ENCODE data around the gene CDC42BPB.
A peak's percentile ranks its signal among the peaks of the same experiment; 100 is the strongest.

The CDC42BPB gene

GRCh38 chr14:103000291-103000921 lies 56.9 kb downstream of the CDC42BPB start:
- no peaks in the 10 kb centered on the region for H3K9me3 ChIP-seq (replicated peaks in 1 of 2; ENCODE audit: control insufficient read depth in 2 of 2, insufficient read depth in 1 of 2, low read depth in 1 of 2, low read length in 2 of 2)
- H2BK120ac ChIP-seq (ENCODE audit: low read depth, low read length): no peak overlapping the region
- H2BK5ac ChIP-seq (ENCODE audit: low read length): no peak overlapping the region
- H2BK15ac ChIP-seq (ENCODE audit: low read length): no peak overlapping the region
- no peak overlapping the region for H4K91ac ChIP-seq (ENCODE audit: low read depth, low read length, poor library complexity)
- peak overlapping the region; percentile 67 for H3K23ac ChIP-seq (ENCODE audit: low read depth, low read length, poor library complexity)
- no peaks in the 10 kb centered on the region for H3K27me3 ChIP-seq (ENCODE audit: control insufficient read depth in 3 of 3, insufficient read depth in 3 of 3, low read depth in 1 of 3, low read length in 3 of 3)
- H3K9ac ChIP-seq (ENCODE audit: low read depth, low read length, poor library complexity): no peak overlapping the region
- H3K4ac ChIP-seq (ENCODE audit: low read length): no peak overlapping the region
- H3K79me1 ChIP-seq (ENCODE audit: low read depth, low read length): peaks cover 12% of the 10 kb centered on the region
- H3K36me3 ChIP-seq (replicated peaks in 1 of 2; ENCODE audit: control insufficient read depth in 2 of 2, insufficient read depth in 2 of 2, low read length in 2 of 2): peaks cover 14 to 80% of the 10 kb centered on the region in 2 donors
- no peak overlapping the region for H2AK5ac ChIP-seq (ENCODE audit: low read depth, low read length)
- DNase-seq (ENCODE audit: low spot score): no peak
- no peak overlapping the region for H3K4me2 ChIP-seq (ENCODE audit: insufficient read depth, low read length, poor library complexity, severe bottlenecking)
- H3K18ac ChIP-seq (ENCODE audit: low read length): no peak overlapping the region
- whole genome bisulfite sequencing, 2 donors (ENCODE audit: extremely low coverage in 2 of 2, insufficient read length in 2 of 2, insufficient replicate concordance in 1 of 2): no CpG with 5 or more reads among the region's 21 CpGs
- peaks cover 0 to 2% of the 10 kb centered on the region in 2 donors for H3K4me1 ChIP-seq (ENCODE audit: control insufficient read depth in 2 of 2, insufficient read depth in 1 of 2, low read depth in 1 of 2, low read length in 2 of 2)
- no peak overlapping the region for H2AFZ ChIP-seq (ENCODE audit: low read length)
- H4K8ac ChIP-seq (ENCODE audit: low read depth, low read length): peak overlapping the region; percentile 43
- H2BK12ac ChIP-seq (ENCODE audit: low read length): no peak overlapping the region
- H3K4me3 ChIP-seq (ENCODE audit: low read length in 2 of 2): no peak overlapping the region
- H3K14ac ChIP-seq (ENCODE audit: low read length): peak overlapping the region; percentile 25
- no peak overlapping the region for H3K27ac ChIP-seq (replicated peaks; ENCODE audit: low read length)

DNA sequence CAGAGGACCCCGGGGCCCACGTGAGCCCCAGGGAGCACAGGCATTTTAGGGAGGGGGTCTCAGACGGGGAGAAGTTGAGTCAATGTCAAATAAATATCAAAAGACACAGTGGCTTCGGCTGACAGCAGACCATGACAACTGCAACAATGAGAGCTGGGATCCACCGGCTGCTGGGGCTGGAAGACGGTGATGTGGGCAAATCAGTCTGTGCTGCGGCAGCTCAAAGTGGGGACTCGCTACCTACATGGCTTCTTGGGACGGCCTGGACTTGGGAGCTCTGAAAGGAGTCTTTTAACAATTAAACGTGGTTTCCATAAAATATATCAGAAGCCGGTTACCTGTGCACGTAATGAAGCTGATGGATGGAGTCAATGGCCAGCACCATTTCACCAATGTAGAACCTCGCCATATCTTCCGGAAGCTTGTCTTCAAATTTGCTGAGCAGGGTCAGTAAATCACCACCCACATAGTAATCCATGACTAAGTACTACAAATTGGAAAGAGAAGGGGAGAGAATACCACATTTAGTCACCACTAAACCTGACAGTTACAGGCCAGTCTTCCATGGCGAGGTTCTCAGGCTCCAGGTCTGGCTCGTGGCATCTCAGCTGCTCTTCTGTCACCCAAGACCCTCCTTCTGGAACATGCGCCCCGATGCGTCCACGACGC lies 58.0 kb downstream of the CDC42BPB start:
- Histone ChIP-seq H3K79me1 (ENCODE audit: low read depth, low read length) (peaks cover 12% of the 10 kb centered on the region), H3K23ac (ENCODE audit: low read depth, low read length, poor library complexity) (no peak overlapping the region)

GRCh38 chr14:102998393-102998792 lies 59.0 kb downstream of the CDC42BPB start:
- Histone ChIP-seq H3K9me3 (replicated peaks in 1 of 2; ENCODE audit: control insufficient read depth in 2 of 2, insufficient read depth in 1 of 2, low read depth in 1 of 2, low read length in 2 of 2) (no peaks in the 10 kb centered on the region), H3K4me2 (ENCODE audit: insufficient read depth, low read length, poor library complexity, severe bottlenecking) (no peak overlapping the region), H3K4me1 (ENCODE audit: control insufficient read depth in 2 of 2, insufficient read depth in 1 of 2, low read depth in 1 of 2, low read length in 2 of 2) (peaks cover 0 to 2% of the 10 kb centered on the region in 2 donors), H4K91ac (ENCODE audit: low read depth, low read length, poor library complexity) (no peak overlapping the region), H3K4ac (ENCODE audit: low read length) (no peak overlapping the region), H2BK120ac (ENCODE audit: low read depth, low read length) (no peak overlapping the region), H3K4me3 (ENCODE audit: low read length in 2 of 2) (no peak overlapping the region), H3K36me3 (replicated peaks in 1 of 2; ENCODE audit: control insufficient read depth in 2 of 2, insufficient read depth in 2 of 2, low read length in 2 of 2) (peaks cover 15 to 87% of the 10 kb centered on the region in 2 donors), H3K79me1 (ENCODE audit: low read depth, low read length) (peaks cover 12% of the 10 kb centered on the region), H2AFZ (ENCODE audit: low read length) (no peak overlapping the region), H3K23ac (ENCODE audit: low read depth, low read length, poor library complexity) (peak overlapping the region; percentile 80), H2BK12ac (ENCODE audit: low read length) (no peak overlapping the region), H3K27me3 (ENCODE audit: control insufficient read depth in 3 of 3, insufficient read depth in 3 of 3, low read depth in 1 of 3, low read length in 3 of 3) (no peaks in the 10 kb centered on the region), H2AK5ac (ENCODE audit: low read depth, low read length) (no peak overlapping the region), H3K27ac (replicated peaks; ENCODE audit: low read length) (no peak overlapping the region), H3K14ac (ENCODE audit: low read length) (no peak overlapping the region), H2BK5ac (ENCODE audit: low read length) (no peak overlapping the region), H4K8ac (ENCODE audit: low read depth, low read length) (no peak overlapping the region), H3K18ac (ENCODE audit: low read length) (no peak overlapping the region), H3K9ac (ENCODE audit: low read depth, low read length, poor library complexity) (no peak overlapping the region), H2BK15ac (ENCODE audit: low read length) (no peak overlapping the region)
- WGBS, 2 donors (ENCODE audit: extremely low coverage in 2 of 2, insufficient read length in 2 of 2, insufficient replicate concordance in 1 of 2): no CpG with 5 or more reads among the region's 6 CpGs
- no peak for DNase-seq (ENCODE audit: low spot score)

More for the DNA sequence above, 58.0 kb downstream of the CDC42BPB start:
- Histone ChIP-seq H3K27ac (replicated peaks; ENCODE audit: low read length) (no peak overlapping the region), H2BK12ac (ENCODE audit: low read length) (no peak overlapping the region), H3K4me1 (ENCODE audit: control insufficient read depth in 2 of 2, insufficient read depth in 1 of 2, low read depth in 1 of 2, low read length in 2 of 2) (peaks cover 0 to 2% of the 10 kb centered on the region in 2 donors), H4K8ac (ENCODE audit: low read depth, low read length) (no peak overlapping the region), H2BK15ac (ENCODE audit: low read length) (no peak overlapping the region), H3K27me3 (ENCODE audit: control insufficient read depth in 3 of 3, insufficient read depth in 3 of 3, low read depth in 1 of 3, low read length in 3 of 3) (no peaks in the 10 kb centered on the region), H3K36me3 (replicated peaks in 1 of 2; ENCODE audit: control insufficient read depth in 2 of 2, insufficient read depth in 2 of 2, low read length in 2 of 2) (peaks cover 17 to 86% of the 10 kb centered on the region in 2 donors), H2BK120ac (ENCODE audit: low read depth, low read length) (no peak overlapping the region), H3K4me3 (ENCODE audit: low read length in 2 of 2) (no peak overlapping the region), H3K14ac (ENCODE audit: low read length) (no peak overlapping the region), H4K91ac (ENCODE audit: low read depth, low read length, poor library complexity) (no peak overlapping the region), H3K9ac (ENCODE audit: low read depth, low read length, poor library complexity) (no peak overlapping the region), H3K9me3 (replicated peaks in 1 of 2; ENCODE audit: control insufficient read depth in 2 of 2, insufficient read depth in 1 of 2, low read depth in 1 of 2, low read length in 2 of 2) (no peaks in the 10 kb centered on the region), H3K4ac (ENCODE audit: low read length) (no peak overlapping the region), H2BK5ac (ENCODE audit: low read length) (no peak overlapping the region), H3K18ac (ENCODE audit: low read length) (no peak overlapping the region), H2AFZ (ENCODE audit: low read length) (no peak overlapping the region), H2AK5ac (ENCODE audit: low read depth, low read length) (no peak overlapping the region), H3K4me2 (ENCODE audit: insufficient read depth, low read length, poor library complexity, severe bottlenecking) (no peak overlapping the region)
- no peak for DNase-seq (ENCODE audit: low spot score)
- no CpG with 5 or more reads among the region's 21 CpGs for WGBS, 2 donors (ENCODE audit: extremely low coverage in 2 of 2, insufficient read length in 2 of 2, insufficient replicate concordance in 1 of 2)

DNA sequence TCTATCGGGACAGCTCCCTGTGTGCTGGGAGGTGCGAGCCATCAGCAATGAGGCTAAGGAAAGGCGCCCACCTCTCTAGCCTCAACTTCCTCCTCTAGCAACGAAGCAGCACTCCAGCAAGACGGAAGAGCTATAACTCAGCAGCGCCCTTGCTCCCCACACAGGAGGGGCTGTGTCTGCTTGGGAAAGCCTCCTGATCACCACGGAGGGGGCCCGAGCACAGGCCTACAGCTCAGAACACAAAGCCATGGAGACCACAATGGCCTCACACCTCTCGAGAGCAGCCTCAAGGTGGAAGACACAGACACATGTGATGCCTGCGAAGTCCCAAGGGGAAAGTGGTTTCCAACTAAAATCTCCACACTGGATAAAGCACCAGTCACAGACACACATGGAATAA lies 60.4 kb downstream of the CDC42BPB start:
- no peak overlapping the region for H2BK120ac ChIP-seq (ENCODE audit: low read depth, low read length)
- peaks cover 0 to 2% of the 10 kb centered on the region in 2 donors for H3K9me3 ChIP-seq (replicated peaks in 1 of 2; ENCODE audit: control insufficient read depth in 2 of 2, insufficient read depth in 1 of 2, low read depth in 1 of 2, low read length in 2 of 2)
- no peak overlapping the region for H2BK12ac ChIP-seq (ENCODE audit: low read length)
- no peak overlapping the region for H3K4me3 ChIP-seq (ENCODE audit: low read length in 2 of 2)
- H3K4ac ChIP-seq (ENCODE audit: low read length): no peak overlapping the region
- no peak overlapping the region for H2BK5ac ChIP-seq (ENCODE audit: low read length)
- H3K4me2 ChIP-seq (ENCODE audit: insufficient read depth, low read length, poor library complexity, severe bottlenecking): no peak overlapping the region
- H3K79me1 ChIP-seq (ENCODE audit: low read depth, low read length): peaks cover 12% of the 10 kb centered on the region
- no peak overlapping the region for H3K9ac ChIP-seq (ENCODE audit: low read depth, low read length, poor library complexity)
- DNase-seq (ENCODE audit: low spot score): no peak
- H4K91ac ChIP-seq (ENCODE audit: low read depth, low read length, poor library complexity): peak overlapping the region; percentile 79
- H2AK5ac ChIP-seq (ENCODE audit: low read depth, low read length): no peak overlapping the region
- no peak overlapping the region for H2AFZ ChIP-seq (ENCODE audit: low read length)
- H3K27ac ChIP-seq (replicated peaks; ENCODE audit: low read length): no peak overlapping the region
- no CpG with 5 or more reads among the region's 10 CpGs for WGBS, 2 donors (ENCODE audit: extremely low coverage in 2 of 2, insufficient read length in 2 of 2, insufficient replicate concordance in 1 of 2)
- no peak overlapping the region for H3K23ac ChIP-seq (ENCODE audit: low read depth, low read length, poor library complexity)
- H3K36me3 ChIP-seq (replicated peaks in 1 of 2; ENCODE audit: control insufficient read depth in 2 of 2, insufficient read depth in 2 of 2, low read length in 2 of 2): peaks cover 17 to 85% of the 10 kb centered on the region in 2 donors
- no peak overlapping the region for H4K8ac ChIP-seq (ENCODE audit: low read depth, low read length)
- no peak overlapping the region for H2BK15ac ChIP-seq (ENCODE audit: low read length)
- H3K4me1 ChIP-seq (ENCODE audit: control insufficient read depth in 2 of 2, insufficient read depth in 1 of 2, low read depth in 1 of 2, low read length in 2 of 2): peaks cover 0 to 2% of the 10 kb centered on the region in 2 donors
- H3K27me3 ChIP-seq (ENCODE audit: control insufficient read depth in 3 of 3, insufficient read depth in 3 of 3, low read depth in 1 of 3, low read length in 3 of 3): no peaks in the 10 kb centered on the region
- no peak overlapping the region for H3K18ac ChIP-seq (ENCODE audit: low read length)
- H3K14ac ChIP-seq (ENCODE audit: low read length): no peak overlapping the region

Measured in neuronal stem cell (in vitro differentiated cells).